Measurements from ENCODE around the gene NPBWR2. TPM values are rescaled to one million over a fixed set of nuclear protein-coding genes. Genes with fewer than 3 reads are reported as not detected.

Gene NPBWR2
- polyA plus RNA-seq, 1 of the 3 experiments (the other 2 are of a cell fraction) = not detected

DNA sequence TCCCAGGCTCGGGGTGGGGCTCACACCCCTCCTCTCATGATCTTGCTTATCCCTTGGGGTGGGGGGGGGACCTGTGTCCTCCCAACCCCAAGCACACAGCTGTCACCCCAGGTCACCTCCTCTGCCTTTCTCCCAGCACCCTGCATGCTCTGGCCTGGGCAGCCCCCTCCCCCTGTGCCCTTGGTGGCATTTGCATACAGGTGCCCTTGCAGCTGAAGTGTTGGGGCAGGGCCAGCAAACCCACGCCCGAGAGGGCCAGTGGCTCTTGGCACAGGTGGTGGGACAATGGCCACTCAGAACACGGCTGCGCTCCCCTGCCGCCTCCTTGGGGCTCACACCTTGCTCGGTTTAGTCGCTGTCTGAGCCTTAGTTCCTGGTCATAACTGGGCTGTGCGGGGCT lies 45.5 kb upstream of the NPBWR2 start:
- POLR2A ChIA-PET = no interaction called here
- Histone ChIP-seq H3K9ac (no peak overlapping the region), H3F3A (replicated peaks; ENCODE audit: insufficient read depth) (no peaks in the 10 kb centered on the region), H3K79me2 (ENCODE audit: insufficient read depth) (no peaks in the 10 kb centered on the region), H3K9me3 (no peaks in the 10 kb centered on the region), H3K27me3 (ENCODE audit: insufficient read depth) (no peaks in the 10 kb centered on the region), H2AFZ (ENCODE audit: low read depth) (no peak overlapping the region), H3K4me3 (ENCODE audit: low read depth in 2 of 2, low read length in 1 of 2) (no peak overlapping the region), H3K4me1 (ENCODE audit: control insufficient read depth in 1 of 2, insufficient read depth in 2 of 2, low read depth in 1 of 2, low read length in 1 of 2) (peaks cover 0 to 47% of the 10 kb centered on the region in 2 experiments; a peak in 1 of 4 replicates), H3K9me2 (no peaks in the 10 kb centered on the region), H3K4me2 (no peak overlapping the region), H4K20me1 (ENCODE audit: insufficient read depth) (no peaks in the 10 kb centered on the region), H3K27ac (ENCODE audit: low read depth in 2 of 2, low read length in 1 of 2) (no peak overlapping the region), H3K36me3 (replicated peaks in 1 of 2; ENCODE audit: control insufficient read depth in 1 of 2, insufficient read depth in 2 of 2, low read length in 1 of 2) (no peaks in the 10 kb centered on the region)
- CTCF ChIA-PET = no interaction called here
- DNase-seq = no peak
- TF ChIP-seq GABPA (IDR thresholded peaks at IDR 0.05; ENCODE audit: low read depth) = no peak
- TF ChIP-seq MEF2A (IDR thresholded peaks at IDR 0.05; ENCODE audit: borderline replicate concordance, low read depth) = no peak
- no peak for TF ChIP-seq MXI1 (IDR thresholded peaks at IDR 0.05; ENCODE audit: low read depth, low read length)
- TF ChIP-seq FOXM1 (IDR thresholded peaks at IDR 0.05; ENCODE audit: low read depth) = no peak
- TF ChIP-seq, protein P1, sequence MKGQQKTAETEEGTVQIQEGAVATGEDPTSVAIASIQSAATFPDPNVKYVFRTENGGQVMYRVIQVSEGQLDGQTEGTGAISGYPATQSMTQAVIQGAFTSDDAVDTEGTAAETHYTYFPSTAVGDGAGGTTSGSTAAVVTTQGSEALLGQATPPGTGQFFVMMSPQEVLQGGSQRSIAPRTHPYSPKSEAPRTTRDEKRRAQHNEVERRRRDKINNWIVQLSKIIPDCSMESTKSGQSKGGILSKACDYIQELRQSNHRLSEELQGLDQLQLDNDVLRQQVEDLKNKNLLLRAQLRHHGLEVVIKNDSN (IDR thresholded peaks at IDR 0.05; ENCODE audit: borderline replicate concordance, low read depth) = no peak
- no peak for TF ChIP-seq GATA2 (CRISPR knock-in tag; IDR thresholded peaks at IDR 0.05)
- TF ChIP-seq TCF12 (IDR thresholded peaks at IDR 0.05) = no peak
- 74% methylated on average over 9 of the region's 9 CpGs for WGBS (ENCODE audit: low lambda C conversion rate)

DNA sequence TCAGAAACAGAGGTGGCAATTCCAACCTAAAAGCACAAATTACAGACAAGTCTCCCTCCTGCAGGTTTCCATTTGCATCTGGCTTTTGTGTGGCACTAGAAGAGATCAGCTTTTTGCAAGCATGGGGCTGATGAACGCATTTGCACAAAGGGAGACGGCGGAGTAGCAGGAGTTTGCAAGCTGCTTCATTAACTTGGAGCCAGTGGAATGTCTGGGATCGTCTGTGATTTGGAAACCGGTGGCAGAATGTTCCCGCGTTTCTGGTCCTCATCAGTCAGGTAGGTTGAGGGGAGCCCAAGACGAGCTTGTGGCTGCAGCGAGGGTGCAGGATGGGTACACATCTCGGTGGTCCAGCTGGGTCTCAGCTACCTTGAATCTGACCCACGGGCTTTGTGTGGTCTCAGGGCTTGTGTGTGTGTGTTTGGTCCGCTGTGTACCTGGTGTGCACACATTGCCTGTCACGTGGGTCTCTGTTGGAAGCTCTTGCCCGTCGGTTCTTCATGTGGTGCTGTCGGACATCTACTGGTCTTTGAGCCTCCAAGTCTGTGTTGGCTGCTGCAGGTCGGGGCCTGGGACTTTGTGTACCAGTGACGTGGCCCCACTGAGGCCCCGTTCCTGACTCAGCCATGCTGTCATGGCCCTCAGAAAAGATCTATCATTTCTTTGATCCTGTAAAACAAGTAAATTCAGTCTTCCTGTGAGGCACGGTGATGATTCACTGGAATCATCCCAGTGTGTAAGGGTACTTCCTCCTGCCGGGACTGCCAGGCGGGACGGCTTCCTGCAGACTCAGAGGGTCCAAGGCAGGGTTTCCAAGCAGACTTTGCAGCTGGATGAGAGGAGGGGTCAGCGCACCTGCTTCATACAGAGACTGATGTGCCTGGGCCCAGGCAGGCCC lies 44.5 kb upstream of the NPBWR2 start:
- Histone ChIP-seq H3K27ac (ENCODE audit: low read depth in 2 of 2, low read length in 1 of 2) (no peak overlapping the region), H2AFZ (ENCODE audit: low read depth) (no peak overlapping the region), H3F3A (replicated peaks; ENCODE audit: insufficient read depth) (no peaks in the 10 kb centered on the region), H3K36me3 (replicated peaks in 1 of 2; ENCODE audit: control insufficient read depth in 1 of 2, insufficient read depth in 2 of 2, low read length in 1 of 2) (no peaks in the 10 kb centered on the region), H3K79me2 (ENCODE audit: insufficient read depth) (no peaks in the 10 kb centered on the region), H3K9me2 (no peaks in the 10 kb centered on the region), H3K9ac (no peak overlapping the region), H3K27me3 (ENCODE audit: insufficient read depth) (no peaks in the 10 kb centered on the region), H3K4me1 (ENCODE audit: control insufficient read depth in 1 of 2, insufficient read depth in 2 of 2, low read depth in 1 of 2, low read length in 1 of 2) (peaks cover 0 to 47% of the 10 kb centered on the region in 2 experiments; a peak in 1 of 4 replicates), H3K9me3 (no peaks in the 10 kb centered on the region), H3K4me2 (no peak overlapping the region), H3K4me3 (ENCODE audit: low read depth in 2 of 2, low read length in 1 of 2) (no peak overlapping the region), H4K20me1 (ENCODE audit: insufficient read depth) (no peaks in the 10 kb centered on the region)
- CTCF ChIA-PET = interaction anchor here (1.2 to 1.4 kb wide), 2 partner anchors 32 to 68 kb away, joined by 3 to 4 read pairs; partner anchors contain the start of gene LKAAEAR1
- DNase-seq = no peak
- WGBS (ENCODE audit: low lambda C conversion rate) = 56% methylated on average over 18 of the region's 24 CpGs
- no peak for TF ChIP-seq MXI1 (IDR thresholded peaks at IDR 0.05; ENCODE audit: low read depth, low read length)
- TF ChIP-seq, protein P2, sequence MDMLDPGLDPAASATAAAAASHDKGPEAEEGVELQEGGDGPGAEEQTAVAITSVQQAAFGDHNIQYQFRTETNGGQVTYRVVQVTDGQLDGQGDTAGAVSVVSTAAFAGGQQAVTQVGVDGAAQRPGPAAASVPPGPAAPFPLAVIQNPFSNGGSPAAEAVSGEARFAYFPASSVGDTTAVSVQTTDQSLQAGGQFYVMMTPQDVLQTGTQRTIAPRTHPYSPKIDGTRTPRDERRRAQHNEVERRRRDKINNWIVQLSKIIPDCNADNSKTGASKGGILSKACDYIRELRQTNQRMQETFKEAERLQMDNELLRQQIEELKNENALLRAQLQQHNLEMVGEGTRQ (IDR thresholded peaks at IDR 0.05; ENCODE audit: borderline replicate concordance, low read depth, low read length) = no peak
- TF ChIP-seq YY1 (IDR thresholded peaks at IDR 0.05; ENCODE audit: low read depth) = no peak
- TF ChIP-seq CHD2 (IDR thresholded peaks at IDR 0.05; ENCODE audit: low read length, partially characterized antibody) = no peak
- TF ChIP-seq, protein P3, sequence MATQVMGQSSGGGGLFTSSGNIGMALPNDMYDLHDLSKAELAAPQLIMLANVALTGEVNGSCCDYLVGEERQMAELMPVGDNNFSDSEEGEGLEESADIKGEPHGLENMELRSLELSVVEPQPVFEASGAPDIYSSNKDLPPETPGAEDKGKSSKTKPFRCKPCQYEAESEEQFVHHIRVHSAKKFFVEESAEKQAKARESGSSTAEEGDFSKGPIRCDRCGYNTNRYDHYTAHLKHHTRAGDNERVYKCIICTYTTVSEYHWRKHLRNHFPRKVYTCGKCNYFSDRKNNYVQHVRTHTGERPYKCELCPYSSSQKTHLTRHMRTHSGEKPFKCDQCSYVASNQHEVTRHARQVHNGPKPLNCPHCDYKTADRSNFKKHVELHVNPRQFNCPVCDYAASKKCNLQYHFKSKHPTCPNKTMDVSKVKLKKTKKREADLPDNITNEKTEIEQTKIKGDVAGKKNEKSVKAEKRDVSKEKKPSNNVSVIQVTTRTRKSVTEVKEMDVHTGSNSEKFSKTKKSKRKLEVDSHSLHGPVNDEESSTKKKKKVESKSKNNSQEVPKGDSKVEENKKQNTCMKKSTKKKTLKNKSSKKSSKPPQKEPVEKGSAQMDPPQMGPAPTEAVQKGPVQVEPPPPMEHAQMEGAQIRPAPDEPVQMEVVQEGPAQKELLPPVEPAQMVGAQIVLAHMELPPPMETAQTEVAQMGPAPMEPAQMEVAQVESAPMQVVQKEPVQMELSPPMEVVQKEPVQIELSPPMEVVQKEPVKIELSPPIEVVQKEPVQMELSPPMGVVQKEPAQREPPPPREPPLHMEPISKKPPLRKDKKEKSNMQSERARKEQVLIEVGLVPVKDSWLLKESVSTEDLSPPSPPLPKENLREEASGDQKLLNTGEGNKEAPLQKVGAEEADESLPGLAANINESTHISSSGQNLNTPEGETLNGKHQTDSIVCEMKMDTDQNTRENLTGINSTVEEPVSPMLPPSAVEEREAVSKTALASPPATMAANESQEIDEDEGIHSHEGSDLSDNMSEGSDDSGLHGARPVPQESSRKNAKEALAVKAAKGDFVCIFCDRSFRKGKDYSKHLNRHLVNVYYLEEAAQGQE (IDR thresholded peaks at IDR 0.05; ENCODE audit: low read depth, low read length) = no peak
- TF ChIP-seq TEAD4 (IDR thresholded peaks at IDR 0.05; ENCODE audit: borderline replicate concordance, insufficient read depth) = no peak
- TF ChIP-seq RCOR1 (IDR thresholded peaks at IDR 0.05; ENCODE audit: low read length) = no peak
- TF ChIP-seq, protein P4, sequence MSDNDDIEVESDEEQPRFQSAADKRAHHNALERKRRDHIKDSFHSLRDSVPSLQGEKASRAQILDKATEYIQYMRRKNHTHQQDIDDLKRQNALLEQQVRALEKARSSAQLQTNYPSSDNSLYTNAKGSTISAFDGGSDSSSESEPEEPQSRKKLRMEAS (IDR thresholded peaks at IDR 0.05; ENCODE audit: low read depth) = no peak
- no peak for TF ChIP-seq NFIC (IDR thresholded peaks at IDR 0.05; ENCODE audit: borderline replicate concordance)
- TF ChIP-seq SMC3 (IDR thresholded peaks at IDR 0.05; ENCODE audit: low read depth, low read length) = no peak
- no peak for TF ChIP-seq RXRA (IDR thresholded peaks at IDR 0.05; ENCODE audit: borderline replicate concordance, low read depth)
- TF ChIP-seq, protein P5, sequence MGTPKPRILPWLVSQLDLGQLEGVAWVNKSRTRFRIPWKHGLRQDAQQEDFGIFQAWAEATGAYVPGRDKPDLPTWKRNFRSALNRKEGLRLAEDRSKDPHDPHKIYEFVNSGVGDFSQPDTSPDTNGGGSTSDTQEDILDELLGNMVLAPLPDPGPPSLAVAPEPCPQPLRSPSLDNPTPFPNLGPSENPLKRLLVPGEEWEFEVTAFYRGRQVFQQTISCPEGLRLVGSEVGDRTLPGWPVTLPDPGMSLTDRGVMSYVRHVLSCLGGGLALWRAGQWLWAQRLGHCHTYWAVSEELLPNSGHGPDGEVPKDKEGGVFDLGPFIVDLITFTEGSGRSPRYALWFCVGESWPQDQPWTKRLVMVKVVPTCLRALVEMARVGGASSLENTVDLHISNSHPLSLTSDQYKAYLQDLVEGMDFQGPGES (IDR thresholded peaks at IDR 0.05; ENCODE audit: low read depth, low read length) = no peak
- no peak for TF ChIP-seq NRF1 (IDR thresholded peaks at IDR 0.05; ENCODE audit: low read depth, low read length)
- POLR2A ChIA-PET = no interaction called here

Data from SK-N-SH (cell line).